SK-MEL-5 (cell line): ENCODE data around the gene KCNG2. TPM values are rescaled to one million over a fixed set of nuclear protein-coding genes. Genes with fewer than 3 reads are reported as not detected.

Experiments used
- DNase-seq: peaks from one replicate; pipeline ENCODE4 v3.0.0-alpha.2; 2016; ENCODE audit warnings: low read depth, low spot score
- in situ Hi-C: cut with HindIII; loops from 2 replicates; pipeline ENCODE4 v1.10.0; 2016; ENCODE audit warnings: low sequenced_read_pairs, high pct_unique_total_duplicates, low pct_unique_long_range_greater_than_20kb
- total RNA-seq: library from RNA; depleted of rRNA; stranded (reverse); fragments of >200 nt; shearing (Covaris generic); gene quantifications from 2 replicates; pipeline ENCODE4 v1.2.3, GENCODE V29; 2014

The KCNG2 gene
- total RNA-seq, 1 experiment from 2014 or later: not detected

- no peak for DNase-seq
- in situ Hi-C loops: no loop called here
Observed at GRCh38 chr18:79764131-79764530, 33.6 kb upstream of the KCNG2 start.

GRCh38 chr18:79765491-79766245 lies 32.1 kb upstream of the KCNG2 start:
- no peak for DNase-seq
- in situ Hi-C loops: no loop called here

GRCh38 chr18:79766308-79766707 lies 31.4 kb upstream of the KCNG2 start:
- in situ Hi-C loops: no loop called here
- no peak for DNase-seq

DNA sequence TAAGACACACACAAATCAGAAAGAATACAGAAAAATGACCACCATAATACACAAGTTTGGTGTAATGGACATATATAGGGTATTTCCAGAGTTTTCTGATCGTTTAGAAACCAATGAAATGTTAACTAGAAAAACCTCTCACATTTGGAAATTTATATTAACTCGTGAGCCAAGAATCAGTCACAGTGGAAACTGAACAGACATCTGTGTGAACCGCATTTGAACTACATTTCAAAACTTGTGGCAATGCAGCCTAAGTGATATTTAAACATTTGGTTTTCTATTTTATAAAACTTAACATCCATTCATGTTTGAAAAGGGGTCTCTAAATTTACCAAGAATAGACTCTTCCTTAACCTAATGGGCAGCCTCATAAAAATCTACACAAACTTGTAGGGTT lies 29.0 kb upstream of the KCNG2 start:
- in situ Hi-C loops: no loop called here
- DNase-seq: no peak

DNA sequence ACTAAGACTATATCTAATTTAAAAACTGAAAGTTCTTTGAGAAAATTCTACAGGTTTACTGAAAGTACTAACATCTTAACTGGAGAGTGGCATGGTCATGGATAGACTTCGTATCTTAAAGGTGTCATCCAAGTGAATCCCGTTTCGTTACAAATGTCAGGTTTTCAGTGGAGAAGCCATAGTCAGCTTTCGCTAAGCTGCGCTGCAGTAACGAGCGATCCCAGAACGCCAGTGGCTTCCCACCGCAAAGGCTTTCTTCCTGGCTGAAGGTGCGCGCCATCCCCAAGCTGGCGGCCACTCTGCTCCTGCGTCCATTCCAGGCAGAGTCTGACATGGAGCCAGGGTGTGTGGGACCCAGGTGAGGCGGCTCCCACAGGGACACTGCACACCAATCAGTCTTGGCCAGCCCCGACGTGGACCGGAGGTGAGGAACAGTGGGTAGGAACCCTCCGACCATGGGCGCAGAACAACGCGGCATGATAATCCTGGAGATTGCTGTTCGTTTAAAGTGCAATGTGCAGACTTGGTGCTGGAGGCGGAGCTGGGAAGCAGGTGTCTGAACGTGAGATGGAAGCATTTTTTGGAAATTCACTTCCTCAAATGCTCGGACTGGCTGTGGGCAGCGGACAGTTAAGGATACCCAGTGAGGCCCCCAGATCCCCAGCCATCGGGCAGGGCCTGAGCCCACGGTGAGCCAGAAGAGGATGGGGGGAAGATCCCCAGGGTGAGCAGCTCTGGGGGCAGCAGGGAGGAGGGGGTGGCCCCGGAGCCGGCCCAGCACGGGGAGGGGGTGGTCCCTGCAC lies 27.8 kb upstream of the KCNG2 start:
- DNase-seq: no peak
- in situ Hi-C loops: no loop called here

DNA sequence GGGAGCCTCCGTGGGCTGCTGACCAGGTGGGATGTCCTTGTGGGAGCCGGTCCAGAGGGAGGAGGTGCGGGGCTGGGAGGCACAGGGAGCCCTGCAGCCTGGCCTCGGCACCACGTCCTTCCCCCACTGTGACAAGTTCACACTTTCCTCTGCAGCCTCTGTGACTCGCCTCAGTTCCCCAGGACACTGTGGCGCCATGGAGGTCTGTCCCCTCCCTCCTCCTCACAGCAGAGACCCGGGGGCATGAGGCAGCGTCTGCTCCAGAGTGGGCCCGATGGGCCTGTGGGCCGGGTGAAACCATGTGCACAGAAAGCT lies 27.3 kb upstream of the KCNG2 start:
- in situ Hi-C loops: no loop called here
- DNase-seq: no peak

DNA sequence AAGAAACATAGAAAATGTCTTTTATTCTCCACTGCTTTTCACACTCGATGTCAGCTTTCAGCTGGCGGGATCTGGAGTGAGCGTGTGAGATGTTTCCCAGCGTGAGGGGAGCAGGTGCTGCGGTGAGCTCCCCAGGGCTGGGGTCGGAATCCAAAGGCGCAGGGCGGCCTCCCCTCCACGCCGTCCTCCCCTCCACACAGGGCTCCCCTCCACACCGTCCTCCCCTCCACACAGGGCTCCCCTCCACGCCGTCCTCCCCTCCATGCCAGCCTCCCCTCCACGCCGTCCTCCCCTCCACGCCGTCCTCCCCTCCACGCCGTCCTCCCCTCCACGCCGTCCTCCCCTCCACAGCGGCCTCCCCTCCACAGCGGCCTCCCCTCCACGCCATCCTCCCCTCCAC lies 26.9 kb upstream of the KCNG2 start:
- in situ Hi-C loops: no loop called here
- DNase-seq: no peak

GRCh38 chr18:79771446-79772107 lies 26.2 kb upstream of the KCNG2 start:
- DNase-seq: no peak
- in situ Hi-C loops: no loop called here

DNA sequence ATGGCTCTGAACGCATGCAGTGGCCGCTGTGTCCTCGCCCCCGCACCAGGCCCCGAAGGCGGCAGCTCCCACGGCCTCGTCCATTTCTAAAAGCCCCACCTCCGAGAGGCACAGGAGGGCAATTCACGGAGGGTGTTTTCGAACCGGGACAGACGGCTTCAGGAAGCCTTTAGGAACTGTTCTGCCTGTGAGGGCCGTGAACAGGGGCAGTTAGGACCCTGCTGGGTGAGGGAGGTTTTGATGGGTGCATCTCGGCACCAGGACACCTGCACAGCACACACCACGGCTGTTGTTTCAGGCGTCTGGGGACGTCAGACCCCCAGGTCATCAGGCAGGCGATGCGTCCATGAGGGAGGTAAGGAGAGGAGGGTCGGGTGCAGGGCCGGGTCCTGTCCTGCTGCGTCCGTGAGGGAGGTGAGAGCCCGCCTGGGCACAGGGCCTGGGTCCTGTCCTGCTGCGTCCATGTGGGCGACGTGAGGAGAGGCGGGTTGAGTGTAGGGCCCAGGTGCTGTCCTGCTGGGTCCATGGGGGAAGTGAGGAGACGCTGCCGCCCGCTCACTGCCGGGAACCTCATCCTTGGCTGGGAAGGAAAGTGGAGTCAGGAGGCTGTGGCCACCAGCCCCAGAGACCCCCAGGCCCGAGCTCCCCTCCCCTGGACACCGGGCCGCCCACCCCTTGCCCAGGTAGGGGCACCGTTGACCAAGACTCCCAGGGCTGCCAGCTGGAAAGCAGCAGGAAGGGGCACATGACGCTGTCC lies 25.5 kb upstream of the KCNG2 start:
- DNase-seq: no peak
- in situ Hi-C loops: no loop called here

DNA sequence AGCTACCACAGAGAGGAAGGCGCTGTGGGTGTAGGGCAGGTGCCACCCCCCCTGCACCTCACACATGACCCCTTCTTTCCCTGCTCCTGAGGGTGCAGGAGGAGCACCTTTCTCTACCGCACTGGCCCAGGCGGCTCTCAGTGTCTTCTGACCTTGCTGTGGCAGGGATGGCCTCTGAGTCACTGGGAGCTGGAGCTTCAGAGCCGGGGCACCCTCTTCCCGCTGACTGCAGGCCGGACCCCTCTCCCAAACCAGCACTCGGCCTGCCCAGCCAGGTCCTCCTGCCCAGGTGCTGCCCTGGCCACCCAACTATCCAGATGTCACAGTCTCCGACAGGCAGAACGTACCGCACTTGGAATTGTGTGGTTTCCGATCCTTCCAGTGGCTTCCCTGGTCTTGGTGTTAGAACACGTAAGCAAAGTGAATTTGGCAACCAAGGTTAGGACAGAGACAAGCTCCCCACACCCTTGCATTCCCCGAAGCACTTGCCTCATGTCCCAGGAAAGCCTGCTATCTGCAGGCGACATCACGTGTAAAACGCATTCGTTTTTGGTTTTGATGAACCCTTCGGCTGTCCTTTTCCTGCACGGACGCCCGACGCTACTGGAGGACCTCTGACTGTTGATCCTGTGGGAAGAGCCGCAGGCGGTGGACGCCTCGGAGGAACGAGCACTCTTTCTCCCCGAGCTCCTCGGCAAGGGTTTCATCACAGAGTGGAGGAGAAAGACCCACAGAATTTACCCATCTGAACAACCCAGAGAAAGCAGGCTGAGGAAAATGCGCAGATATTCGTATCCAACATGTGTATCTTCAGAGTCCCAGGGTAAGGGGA lies 24.7 kb upstream of the KCNG2 start:
- in situ Hi-C loops: no loop called here
- DNase-seq: no peak

DNA sequence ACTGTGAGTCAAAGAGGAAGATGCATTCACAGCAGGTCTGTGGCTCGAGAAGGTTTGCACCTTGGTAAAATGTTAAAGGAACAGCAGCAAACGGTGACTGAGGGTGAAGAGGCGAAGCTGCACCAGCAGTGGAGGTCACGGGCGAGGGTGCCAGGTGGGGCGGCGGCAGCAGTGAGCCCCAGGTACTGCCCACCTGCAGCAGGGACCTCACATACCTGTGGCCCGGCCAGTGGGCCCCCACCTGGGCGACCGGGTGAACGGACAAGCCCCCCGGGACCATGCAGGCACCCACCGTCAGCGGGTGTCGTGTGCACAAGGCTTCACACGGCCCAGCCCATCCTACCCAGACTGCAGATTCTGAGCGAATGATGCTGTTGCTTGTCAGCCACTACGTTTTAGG lies 23.6 kb upstream of the KCNG2 start:
- in situ Hi-C loops: no loop called here
- no peak for DNase-seq

DNA sequence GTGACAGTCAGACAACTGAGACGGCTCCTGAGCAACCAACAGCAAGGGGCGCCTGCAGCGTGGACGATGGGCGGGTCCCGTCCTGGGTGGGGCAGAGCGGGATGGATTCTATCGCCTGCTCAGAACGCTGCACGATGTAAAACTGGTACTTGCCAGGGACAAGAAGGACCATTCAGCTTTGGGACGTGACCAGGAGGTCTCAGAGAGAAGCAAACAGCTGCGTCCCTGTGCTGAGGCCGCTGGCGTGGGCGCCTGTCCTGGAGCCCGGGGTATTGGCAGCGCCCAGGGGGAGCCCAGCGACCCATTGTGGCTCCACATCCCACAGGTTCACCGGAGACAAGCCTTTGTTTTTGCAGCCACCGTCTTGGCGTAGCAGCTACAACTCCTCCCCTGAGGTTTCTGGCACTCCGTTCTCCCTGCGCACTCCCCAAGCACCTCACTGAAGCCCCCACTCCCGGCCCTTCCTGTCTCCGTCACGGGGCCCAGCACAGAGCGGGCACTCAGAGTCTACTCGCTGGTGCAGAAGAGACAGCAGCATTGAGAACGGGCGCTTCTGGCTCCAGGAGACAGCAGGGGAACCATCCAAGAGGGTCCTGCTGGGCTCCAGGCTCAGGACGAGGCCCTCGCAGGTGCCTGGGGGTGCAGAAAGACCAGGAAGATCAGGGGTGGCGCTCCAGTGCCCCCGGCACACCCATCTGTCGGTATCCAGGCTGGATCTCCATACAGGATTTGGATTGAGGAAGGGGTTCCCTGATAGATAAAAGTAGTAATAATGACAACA lies 22.1 kb upstream of the KCNG2 start:
- in situ Hi-C loops: no loop called here
- DNase-seq: no peak

DNA sequence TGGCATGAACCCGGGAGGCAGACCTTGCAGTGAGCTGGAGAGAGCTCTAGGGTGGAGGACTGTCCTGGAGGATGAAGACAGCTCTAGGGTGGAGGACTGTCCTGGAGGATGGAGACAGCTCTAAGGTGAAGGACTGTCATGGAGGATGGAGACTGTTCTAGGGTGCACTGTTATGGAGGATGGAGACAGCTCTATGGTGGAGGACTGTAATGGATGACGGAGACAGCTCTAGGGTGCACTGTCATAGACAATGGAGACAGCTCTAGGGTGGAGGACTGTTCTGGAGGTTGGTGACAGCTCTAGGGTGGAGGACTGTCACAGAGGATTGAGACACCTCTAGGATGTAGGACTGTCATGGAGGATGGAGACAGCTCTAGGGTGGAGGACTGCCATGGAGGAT lies 21.1 kb upstream of the KCNG2 start:
- DNase-seq: no peak
- in situ Hi-C loops: no loop called here

DNA sequence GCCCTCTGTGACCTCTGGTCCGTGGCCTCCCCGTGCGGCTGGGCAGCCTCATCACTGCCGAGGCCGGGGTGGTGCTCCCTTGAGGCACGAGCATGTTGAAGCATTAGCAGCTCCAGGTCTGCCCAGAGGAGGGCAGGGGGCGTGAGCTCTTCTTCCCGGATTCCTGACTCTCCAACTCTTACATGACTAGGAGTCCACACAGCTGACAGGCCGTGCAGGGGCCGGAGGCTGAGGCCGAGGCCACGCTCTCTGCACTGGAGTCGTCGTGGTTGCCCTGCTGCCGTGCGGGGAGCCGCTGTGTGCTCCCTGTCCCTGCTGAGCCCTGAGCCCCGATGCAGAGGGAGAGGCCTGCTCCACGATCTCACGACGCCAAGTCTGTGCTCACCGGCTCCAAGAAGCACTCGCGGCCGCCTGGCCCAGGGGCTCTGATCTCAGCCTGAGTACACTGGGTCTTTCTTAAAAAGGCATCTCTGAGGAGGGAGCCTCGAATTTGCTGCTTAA lies 19.4 kb upstream of the KCNG2 start:
- in situ Hi-C loops: no loop called here
- DNase-seq: no peak

GRCh38 chr18:79779021-79779699 lies 18.6 kb upstream of the KCNG2 start:
- in situ Hi-C loops: no loop called here
- DNase-seq: no peak

DNA sequence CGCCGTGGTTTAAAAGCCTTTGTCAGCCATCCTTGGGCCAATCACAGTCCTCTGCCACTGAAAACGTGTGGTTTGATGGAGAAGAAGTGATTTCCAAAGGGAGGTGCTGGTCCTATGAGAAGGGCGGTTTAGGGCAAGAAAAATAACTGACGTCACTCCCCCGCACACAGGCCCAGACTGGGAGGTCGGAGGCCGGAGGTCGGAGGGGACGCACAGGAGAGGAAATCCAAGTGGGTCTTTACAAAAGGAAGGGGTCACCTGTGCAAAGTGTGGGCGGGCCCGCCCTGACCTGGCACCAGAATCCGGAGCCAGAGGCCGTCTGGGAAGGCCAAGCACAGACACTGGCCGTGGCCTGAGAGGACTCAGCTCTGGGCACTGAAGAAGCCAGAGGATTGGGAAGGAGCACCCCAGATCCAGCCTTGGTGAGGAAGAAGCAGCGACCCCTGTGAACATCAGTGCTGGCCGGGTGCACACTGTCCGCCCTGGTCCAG lies 18.0 kb upstream of the KCNG2 start:
- DNase-seq: no peak
- in situ Hi-C loops: no loop called here
